SK-N-SH (cell line): ENCODE measurements around the gene FLAD1.

ENCODE experiments used
- REST ChIP-seq: IDR thresholded peaks from 2 replicates; pipeline ENCODE4 v1.6.1; 2012; ENCODE audit warnings: mild to moderate bottlenecking, low read depth, low read length, moderate library complexity
- TCF12 ChIP-seq: IDR thresholded peaks from 2 replicates; pipeline ENCODE4 v1.4.0; 2012
- ZBTB33 ChIP-seq: IDR thresholded peaks from 2 replicates; pipeline ENCODE4 v1.4.0; 2012; ENCODE audit warnings: low read depth, borderline replicate concordance

- TF ChIP-seq ZBTB33 (no peak), REST (no peak), TCF12 (no peak)
These were observed 47.2 kb downstream of the FLAD1 start for GRCh38 chr1:155030243-155030795.
